Kidney glomerular epithelial cell (primary cell): ENCODE measurements around the gene CES5A.
"Not testable (repeated sequence)": the region's sequence is repeated elsewhere in the genome, so short reads cannot be mapped to it uniquely, and the experiment has no call there.

Experiments used
- DNase-seq: peaks from one replicate; lab custom pipeline; 2025; lab: John Stamatoyannopoulos, UW

The CES5A gene

DNA sequence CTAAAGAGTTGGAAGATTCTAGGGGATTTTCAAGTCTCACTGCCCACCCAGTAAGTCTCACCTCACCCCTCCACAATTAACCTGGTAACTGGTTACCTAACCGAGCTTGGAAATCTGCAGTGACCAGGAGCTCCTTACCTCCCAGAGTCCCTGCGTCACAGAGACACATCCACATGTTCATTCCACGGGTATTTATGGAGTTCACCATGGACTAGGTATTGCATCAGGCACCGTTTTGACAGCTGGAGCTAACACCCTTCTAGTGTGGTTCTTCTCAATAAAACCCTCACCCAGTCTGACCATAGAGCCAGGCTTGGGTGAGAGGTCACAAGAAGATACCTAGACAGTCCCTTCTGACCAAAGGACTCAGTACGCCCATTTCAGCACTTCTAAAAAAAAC lies 2.1 kb downstream of the CES5A start:
- no peak for DNase-seq

DNA sequence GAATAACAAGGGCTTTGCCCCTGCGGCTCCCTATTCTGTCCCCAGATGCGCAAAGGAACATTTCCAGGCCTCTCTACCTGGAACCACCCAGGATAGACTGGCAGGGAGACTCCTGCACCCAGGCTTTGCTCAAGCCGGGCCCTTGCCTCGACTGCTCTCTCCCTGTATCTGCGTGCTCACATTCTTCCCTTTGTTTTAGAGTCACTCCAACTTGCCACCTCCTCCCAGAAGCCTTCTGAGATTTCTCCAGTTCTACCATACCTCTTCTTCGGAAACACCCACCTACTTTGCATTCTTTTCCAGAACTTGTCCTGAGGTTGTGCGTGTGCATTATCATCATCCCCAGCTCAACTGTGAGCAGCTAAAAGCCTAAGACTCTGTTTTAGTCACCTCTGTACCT lies 3.0 kb downstream of the CES5A start:
- no peak for DNase-seq

DNA sequence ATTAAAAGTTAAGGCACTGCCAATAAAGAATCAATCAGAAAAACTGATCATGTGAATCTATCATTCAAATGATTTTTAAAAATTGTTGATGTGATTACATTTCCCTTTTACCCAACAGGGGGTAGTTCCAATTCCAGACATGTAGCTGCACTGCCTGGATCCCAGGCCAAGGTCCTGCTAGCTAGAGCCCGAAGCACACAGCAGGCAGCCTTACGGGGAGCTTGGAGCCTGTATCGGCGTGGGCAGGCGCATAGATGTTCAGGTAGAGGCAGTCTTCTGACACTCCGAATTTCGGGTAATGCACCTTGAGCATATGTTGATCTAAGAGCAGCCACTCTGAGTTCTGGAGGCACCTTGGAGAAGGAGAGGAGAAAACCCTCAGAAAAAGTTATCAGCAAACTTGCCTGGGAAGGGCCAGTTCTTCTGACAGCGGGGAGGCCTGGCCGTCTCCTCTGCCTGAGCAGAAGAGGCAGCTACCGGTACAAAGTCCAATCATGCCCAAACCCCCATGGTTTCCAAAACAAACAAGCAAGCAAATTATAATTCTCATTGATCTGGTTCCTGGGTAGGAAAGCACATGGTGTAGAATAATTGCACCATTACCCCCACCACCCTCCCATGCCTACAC lies 3.6 kb downstream of the CES5A start:
- DNase-seq, result no peak

DNA sequence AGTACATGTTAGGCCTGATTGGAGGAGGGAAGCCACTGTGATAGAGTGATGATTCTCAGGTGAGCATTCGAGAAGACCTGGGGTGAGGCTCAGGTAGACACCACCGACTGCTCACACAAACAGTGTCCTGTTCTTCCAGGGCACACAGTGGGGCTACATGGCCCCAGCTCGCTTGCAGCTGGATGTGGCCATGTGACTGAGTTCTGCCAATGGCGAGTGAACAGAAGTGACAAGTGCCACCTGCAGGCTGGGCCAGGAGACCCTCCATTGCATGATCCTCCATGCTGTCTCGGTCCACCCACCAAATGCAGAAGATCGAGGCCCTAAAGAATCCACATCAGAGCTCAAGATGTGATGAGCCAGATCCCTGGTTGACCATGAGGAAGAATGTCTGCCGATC lies 6.2 kb downstream of the CES5A start:
- no peak for DNase-seq

DNA sequence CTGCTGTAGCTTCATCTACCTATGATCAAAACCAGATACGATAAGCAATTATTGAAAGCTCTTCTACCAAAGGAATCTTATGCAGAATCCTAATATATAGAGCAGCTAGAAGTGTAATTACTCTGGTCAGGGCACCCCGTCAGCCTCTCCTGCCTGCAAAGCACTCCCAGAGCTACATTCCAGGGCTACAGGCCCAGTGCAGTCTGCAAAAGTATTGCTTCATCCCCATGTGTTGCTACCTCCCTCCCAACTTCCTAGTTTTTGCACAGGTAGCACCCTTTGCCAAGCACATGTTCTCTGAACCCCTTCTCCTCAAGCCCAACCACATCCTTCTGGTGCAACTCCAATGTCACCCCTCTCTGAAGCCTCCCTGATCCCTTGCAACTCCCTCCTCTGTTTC lies 7.0 kb downstream of the CES5A start:
- DNase-seq, result no peak

DNA sequence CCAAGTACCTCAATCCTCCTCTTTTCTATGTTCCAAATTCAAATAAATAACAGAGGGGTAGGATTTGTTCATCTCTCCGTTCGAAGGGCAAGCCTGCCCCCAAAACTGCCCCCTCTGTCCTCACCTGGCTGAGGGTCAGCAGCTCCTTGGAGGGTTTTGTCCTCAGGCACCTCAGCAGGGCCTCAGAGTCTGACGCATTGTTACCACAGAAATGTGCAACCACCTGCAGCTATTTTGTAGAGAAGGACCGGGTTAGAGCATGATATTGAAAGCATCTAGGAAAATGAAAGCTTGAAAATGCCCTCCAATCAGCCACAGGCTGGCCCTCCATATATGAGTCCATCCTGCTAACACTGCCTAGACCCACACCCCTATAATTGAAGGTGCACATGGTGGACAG lies 13.9 kb downstream of the CES5A start:
- no peak for DNase-seq

DNA sequence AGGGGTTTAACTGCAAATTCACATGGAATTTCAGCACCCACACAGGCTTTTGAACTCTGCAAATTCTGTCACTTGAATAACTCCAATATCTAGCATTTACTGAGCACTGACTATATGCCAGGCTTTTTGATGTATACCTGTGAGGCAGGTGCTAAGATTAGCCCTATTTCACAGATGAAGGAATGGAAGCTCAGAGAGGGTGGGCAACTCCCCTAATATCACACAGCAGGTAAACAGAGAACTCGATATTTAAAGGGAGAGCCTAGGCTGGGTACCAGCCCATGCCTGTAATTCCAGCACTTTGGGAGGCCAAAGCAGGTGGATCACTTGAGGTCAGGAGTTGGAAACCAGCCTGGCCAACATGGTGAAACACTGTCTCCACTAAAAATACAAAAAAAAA lies 17.5 kb downstream of the CES5A start:
- not testable (repeated sequence) for DNase-seq

DNA sequence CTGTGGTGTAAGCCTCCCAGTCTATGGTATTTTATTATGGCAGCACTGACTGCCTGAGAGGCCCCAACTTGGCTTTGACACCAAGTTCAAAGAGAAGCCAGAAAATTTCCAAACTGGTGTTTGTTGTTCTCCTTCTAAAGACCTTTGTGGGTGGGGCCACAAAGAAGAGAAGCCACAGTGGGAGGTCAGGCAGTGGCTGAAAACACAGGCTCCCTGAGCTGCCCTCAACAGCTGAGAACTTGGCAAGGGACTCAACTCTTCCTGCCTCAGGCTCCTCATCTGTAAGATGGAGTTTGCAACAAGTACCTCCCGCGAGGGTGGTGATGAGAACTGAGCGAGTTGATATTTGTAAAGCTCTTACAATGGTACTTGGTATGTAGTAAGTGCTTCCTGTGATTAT lies 18.2 kb downstream of the CES5A start:
- no peak for DNase-seq

DNA sequence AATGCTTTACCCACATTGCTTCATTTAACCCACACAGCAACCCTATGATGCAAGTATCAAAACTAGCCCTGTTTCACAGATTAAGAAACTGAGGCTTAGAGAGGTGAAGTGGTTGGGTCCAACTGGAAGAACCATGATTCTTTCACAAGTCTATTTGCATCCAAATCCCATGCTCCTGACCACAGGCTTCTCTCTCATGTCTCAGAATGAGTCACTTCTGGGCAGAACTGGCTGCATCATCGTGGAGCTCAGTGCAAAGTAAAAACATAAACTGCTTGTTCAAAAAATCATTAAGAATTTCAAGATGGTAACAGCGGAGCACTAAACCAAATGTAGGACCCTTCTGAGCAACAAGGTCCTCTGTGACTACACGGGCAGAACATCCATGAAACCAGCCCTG lies 22.1 kb downstream of the CES5A start:
- DNase-seq, result no peak

DNA sequence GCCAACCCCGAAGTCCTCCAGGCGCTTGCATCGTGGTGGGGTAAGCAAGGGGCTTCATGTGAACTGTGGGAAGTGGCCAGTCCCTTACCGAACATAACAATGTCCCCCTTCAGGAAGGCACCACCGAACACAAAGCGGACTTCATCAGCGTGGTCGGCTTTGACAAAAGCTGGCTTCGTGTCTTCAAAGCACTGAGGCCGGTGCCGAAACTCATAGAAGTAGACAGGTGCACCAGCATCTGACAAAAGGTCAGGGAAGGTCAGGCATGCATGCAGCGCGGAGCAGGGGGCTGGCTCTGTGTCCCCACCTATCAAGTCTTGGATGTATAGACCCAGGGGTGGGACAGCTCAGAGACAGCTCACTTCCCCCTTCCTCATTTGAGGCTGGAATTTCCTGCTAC lies 25.6 kb downstream of the CES5A start:
- no peak for DNase-seq

DNA sequence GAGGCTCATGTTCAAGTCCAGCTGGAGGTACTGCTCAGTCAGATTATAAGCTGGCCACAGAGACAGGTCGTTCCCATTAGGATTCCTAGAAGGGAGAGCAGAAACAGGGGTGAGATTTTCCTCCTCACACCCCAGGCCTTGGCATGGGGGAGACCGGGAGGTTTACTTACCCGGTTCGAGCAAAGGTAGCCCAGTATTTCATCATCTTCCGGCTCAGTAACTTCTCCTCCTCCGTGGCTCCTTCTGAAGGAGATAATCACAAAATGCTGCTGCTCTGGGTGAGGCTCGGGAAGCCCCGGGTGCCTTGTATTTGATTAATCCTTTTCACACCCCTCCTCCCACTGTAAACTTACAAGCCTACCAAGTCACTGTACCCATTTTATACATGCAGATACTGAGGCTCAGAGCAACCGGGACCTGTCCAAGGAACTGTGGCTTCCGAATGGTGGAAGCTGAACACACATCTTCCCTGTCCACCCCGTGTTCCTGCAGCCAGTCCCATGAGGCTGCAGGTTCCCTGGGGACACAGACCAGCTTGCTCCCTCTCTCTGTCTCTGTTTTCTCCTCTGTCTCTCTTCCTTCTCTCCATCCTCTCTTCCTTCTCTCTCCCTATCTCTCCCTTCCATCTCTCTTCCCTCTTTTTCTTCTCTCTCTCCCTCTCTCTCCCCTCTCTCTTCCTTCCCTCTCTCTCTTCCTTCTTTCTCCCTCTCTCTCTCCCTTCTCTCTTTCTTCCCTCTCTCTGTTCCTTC lies 28.4 kb downstream of the CES5A start:
- DNase-seq, result no peak

DNA sequence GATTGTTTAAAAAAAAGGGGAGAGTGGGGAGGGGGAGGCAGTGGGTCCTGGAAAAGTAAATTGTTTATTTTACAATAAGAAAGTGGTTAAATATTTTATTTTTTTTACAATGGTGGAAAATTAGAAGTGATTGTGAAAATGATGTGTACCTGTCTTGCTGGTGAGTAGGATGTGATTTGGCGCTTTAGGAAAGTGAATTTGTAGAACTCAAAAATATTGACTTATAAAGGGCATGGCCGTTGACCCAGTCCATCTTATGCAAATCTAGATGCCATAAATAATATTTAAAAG lies 32.1 kb downstream of the CES5A start:
- DNase-seq, result no peak

DNA sequence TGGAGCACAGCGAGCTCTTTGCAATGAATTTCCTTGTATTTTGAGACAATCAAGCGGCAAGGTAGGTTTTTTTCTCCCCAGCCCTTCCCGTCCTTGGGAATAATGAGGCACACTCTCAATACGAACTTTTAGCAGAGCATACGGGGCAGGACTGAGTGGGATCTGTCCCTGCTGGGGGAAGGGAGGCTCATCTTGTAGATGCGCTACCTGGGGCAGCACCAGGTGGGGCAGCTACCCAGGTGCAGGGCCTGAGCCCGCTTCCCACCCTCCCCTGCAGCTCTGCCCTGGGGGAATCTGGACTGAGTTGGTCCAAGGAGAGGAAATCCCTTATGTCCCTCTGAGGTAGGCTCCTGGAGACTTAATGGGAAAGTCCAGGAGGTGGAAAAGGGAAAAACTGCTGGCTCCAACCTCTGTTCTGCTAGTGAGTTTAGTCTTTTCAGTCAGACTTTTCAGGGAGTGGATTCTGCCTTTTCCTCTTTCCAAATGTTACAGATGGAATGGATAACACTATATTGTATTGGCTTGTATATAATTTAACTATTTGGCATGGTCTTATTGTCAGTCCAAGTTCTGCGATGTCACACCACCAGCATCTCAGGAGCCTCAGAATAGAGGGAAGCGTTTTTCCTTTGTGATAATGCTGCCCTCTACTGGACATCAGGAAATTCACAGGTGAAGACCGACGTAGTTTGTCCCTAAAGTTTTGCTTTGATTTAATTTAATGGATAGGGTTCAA lies 32.6 kb downstream of the CES5A start:
- DNase-seq, result peak; percentile 26

DNA sequence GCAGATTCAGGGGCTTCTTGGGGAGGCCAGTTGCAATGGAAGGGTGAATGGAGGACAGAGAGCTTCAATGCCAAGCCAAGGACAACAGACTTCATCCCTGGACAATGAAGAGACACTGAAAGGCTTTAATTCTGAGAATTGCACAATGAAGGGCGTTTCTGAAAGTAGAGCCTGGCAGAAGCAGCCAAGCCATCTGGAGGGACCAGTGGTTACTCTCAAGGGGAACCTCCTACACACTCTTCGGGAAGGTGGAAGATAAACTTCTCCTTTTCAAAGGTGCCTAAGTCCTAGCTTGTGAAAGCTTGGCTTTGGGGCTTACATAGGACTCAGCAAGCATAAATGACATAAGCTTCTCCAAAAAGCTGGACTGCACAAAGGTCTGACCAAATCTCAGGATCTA lies 36.1 kb downstream of the CES5A start:
- no peak for DNase-seq

DNA sequence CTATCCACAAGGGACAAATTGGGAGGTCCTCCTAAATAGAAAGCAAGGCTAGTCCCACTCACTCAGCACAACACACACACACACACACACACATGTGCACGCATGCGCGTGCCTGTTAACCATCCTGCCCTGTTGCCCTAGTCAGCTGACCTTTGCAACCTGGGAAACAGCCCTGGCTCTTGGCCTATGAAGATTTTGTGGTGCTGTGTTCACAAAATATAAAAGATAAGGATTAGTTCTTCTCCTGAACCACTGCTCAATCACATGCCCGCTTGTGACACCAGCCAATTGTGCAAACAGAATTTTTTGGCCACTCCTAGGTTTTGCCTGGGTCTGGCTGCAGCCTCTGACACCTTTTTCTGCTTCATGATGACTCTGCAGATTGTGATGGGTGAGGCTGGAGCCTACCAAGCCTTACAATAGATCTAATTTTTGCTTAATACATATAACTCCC lies 39.0 kb downstream of the CES5A start:
- no peak for DNase-seq

DNA sequence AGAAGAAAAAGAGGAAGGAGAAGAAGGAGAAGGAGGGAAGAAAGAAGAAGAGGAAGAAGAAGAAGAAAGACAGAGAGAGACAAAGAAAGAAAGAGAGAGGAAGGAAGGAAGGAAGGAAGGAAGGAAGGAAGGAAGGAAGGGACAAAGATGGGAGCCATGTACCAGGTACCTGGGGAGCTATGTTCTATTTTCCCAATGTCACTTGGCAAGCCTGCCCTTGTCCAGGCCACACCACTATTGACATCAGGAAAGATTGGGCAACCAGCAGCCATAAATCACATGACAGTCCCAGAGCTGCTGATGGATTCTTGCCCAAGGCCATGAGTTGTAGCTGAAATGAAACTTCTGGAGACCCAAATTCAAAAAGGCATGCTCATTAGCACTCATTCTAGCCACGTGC lies 39.6 kb downstream of the CES5A start:
- DNase-seq, result no peak

DNA sequence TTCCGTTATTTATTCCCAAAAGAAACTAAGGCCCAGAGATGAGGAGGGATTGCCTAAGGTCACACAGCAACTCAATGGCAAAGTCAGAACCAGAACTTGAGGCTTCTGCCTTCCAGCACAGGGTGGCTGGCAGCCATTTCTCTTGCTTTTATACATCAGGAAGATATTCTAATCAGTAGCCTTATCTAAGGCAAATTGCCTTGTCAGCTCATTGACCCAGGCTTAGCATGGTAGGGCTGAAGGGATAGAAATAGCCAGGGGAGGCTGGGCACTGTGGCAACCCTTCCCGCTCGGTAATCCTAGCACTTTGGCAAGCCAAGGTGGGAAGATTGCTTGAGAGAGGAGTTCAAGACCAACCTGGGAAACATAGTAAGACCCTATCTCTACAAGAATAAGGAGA lies 40.0 kb downstream of the CES5A start:
- DNase-seq, result not testable (repeated sequence)

DNA sequence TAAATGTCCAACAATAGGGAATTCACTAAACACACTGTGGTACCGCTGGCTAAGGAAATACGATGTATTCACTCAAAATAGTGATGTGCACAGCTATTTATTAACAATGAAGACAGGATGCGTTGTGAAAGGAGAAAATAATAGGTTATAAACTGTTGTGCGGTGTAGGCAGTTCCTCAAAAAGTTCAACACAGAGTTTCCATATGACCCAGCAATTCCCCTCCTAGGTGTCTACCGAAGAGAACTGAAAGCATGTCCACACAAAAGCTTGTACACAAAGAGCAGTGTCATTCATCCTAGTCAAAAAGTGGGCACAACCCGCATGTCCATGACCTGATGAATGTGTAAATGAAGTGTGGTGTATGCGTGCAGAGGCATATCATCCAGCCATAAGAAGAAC lies 41.1 kb downstream of the CES5A start:
- DNase-seq, result no peak

DNA sequence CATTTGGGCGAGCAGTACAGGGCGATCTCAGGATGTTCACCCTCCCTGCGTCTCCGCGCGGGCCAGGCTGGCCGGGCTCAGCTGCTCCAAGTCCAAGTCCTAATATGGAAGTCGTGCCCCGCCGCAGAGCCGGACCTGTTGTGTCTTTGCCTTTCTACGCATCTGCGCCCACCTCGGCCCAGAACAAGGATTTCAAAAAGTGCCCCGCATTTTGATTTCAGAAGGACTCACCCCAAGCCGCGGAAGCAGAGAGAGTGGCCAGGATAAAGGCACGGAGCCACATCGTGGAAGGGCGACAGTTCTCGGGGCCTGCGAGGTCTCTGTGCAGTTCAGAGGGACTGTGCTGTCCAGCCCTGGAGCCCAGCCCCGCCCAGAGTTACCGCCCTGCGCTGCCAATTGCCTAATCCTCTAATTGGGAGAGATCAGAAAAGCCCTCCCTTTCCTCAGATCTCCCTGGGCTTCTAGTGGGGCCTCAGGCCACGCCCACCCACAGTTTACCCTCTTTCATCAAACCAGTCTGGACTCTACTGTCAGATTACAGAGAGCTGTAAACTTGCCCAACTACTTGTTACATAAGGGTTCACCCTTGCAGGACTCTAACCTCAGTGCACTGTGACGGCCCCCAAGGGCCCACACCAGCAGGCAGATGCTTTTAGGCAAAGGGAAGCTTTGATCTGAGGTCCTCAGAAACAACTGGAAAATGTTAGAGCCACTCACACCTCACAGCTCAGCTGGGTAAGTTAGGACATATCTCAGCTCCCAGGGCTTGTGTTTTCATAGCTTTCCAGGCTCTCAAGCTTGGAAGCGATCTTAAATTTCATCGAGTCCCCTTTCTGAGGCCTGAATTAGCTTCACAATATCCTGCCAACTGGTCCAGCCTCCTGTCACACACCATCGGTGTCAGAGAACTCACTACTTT lies 42.1 kb downstream of the CES5A start, which contains the start of gene CES1:
Gene CES1 (minus strand): TSS at position 324 of the 919 bp plus-strand sequence. CDS start 41 bp downstream, at position 283.
- DNase-seq, result no peak

DNA sequence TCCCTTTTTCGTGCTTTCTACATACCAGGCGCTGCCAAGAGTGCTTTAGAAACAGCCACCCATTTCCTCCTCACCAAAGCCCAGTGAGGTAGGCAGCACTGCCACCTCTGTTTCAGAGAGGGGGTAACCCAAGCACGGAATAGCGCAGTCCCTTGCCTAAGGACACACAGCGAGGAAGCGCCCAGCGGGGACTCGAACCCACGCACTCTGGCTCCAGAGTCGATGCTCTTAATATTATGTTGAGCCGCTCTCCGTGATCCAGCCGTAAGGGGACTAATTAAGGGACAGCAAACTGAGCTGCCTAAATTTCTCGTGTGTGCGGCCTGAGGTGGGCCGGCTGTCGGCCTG lies 42.8 kb downstream of the CES5A start:
- no peak for DNase-seq

DNA sequence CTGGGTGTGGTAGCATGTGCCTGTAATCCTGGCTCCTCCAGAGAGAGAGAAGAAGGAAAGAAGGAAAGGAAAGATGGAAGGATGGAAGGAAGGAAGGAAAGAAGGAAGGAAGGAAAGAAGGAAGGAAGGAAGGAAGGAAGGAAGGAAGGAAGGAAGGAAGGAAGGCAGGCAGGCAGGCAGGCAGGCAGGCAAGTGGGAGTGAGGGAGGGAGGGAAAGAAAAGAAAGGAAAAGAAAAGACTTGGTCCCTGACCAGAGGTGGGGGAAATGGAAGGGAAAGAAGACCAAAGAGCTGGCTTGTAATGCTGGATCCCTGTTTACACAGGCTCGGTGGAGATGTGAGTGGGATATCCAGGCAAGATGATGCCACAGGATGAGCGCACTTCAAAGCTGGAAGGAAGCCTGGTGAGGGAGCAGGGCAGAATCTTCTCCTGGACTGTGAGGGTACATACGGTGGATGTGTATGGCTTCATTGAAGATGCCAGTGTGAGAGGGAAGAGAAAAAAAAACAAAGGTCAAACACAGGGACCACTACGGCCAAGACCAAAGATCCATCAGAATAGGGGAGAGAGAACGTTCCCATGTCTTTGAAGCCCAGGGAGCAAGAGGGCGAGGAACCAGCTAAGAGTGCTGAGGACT lies 44.4 kb downstream of the CES5A start:
- no peak for DNase-seq

DNA sequence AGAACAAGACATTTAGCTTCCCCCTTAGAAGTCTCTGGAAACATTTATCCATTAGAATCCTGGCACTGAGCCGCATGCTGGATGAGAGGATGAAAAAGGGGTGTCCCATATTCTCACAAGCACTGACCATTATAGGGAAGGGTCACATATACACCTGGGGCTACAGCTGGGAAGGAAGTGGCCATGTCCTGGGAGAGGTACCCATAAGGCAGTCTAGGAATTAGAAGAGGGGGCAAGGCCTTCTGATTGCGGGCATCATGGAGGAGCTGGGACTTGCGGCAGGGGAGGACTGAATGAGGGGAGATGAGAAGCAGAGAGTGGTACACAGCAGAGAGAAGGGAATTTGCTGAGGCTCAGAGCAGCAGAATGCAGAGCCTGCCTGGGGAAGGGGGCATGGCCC lies 45.9 kb downstream of the CES5A start:
- not testable (repeated sequence) for DNase-seq
